Keratinocyte (primary cell): ENCODE results near the gene ANAPC5. TPM values are rescaled to one million over a fixed set of nuclear protein-coding genes. Genes with fewer than 3 reads are reported as not detected.
"Not testable (repeated sequence)": the region's sequence is repeated elsewhere in the genome, so short reads cannot be mapped to it uniquely, and the experiment has no call there.

Experiments used
- DNase-seq: peaks from one replicate; pipeline ENCODE4 v3.0.0-alpha.2; 2011; ENCODE audit warnings: low read depth, missing footprints, low spot score
- FAIRE-seq: peaks from 2 replicates; lab custom pipeline; 2011; peaks lifted over from hg19 to GRCh38; lab: Jason Lieb, UNC
- H2AFZ ChIP-seq: 2 replicates; pipeline ENCODE4 v1.6.0; 2012; ENCODE audit warnings: low read length, control low read depth, inconsistent platforms; ENCODE audit not compliant: control insufficient read depth
- H3K27ac ChIP-seq: 2 replicates; pipeline ENCODE4 v1.5.1; 2011; ENCODE audit warnings: low read length; ENCODE audit not compliant: control insufficient read depth, insufficient read depth
- H3K27me3 ChIP-seq: 3 replicates; pipeline ENCODE4 v1.6.0; 2011; ENCODE audit warnings: low read length; ENCODE audit not compliant: control insufficient read depth, insufficient read depth; ENCODE audit errors: extremely low read depth
- H3K36me3 ChIP-seq, 2 experiments: 2 replicates in 1 of 2; 3 replicates in 1 of 2; pipeline ENCODE4 v1.5.1; 2011; ENCODE audit warnings: low read length in 2 of 2, mild to moderate bottlenecking in 1 of 2; ENCODE audit not compliant: control insufficient read depth in 2 of 2, insufficient read depth in 2 of 2; ENCODE audit errors: extremely low read depth in 1 of 2
- H3K4me1 ChIP-seq: 3 replicates; pipeline ENCODE4 v1.5.1; 2011; ENCODE audit warnings: low read length; ENCODE audit not compliant: control insufficient read depth, insufficient read depth; ENCODE audit errors: extremely low read depth
- H3K4me2 ChIP-seq: 3 replicates; pipeline ENCODE4 v1.6.0; 2011; ENCODE audit warnings: low read depth, low read length; ENCODE audit not compliant: control insufficient read depth, insufficient read depth; ENCODE audit errors: extremely low read depth
- H3K4me3 ChIP-seq, 3 experiments: fragments of 200-600 bp in 1 of 3; sonication (generic) in 1 of 3; 2 replicates in 2 of 3; 3 replicates in 1 of 3; pipeline ENCODE4 v1.5.1; 2011 to 2016; ENCODE audit warnings: low read length in 3 of 3, mild to moderate bottlenecking in 3 of 3, control low read depth in 2 of 3, inconsistent platforms in 1 of 3, low read depth in 1 of 3, mixed read lengths in 1 of 3, mixed run types in 1 of 3, moderate library complexity in 1 of 3; ENCODE audit not compliant: control insufficient read depth in 2 of 3, insufficient read depth in 2 of 3; ENCODE audit errors: extremely low read depth in 1 of 3
- H3K79me2 ChIP-seq: 2 replicates; pipeline ENCODE4 v1.6.0; 2012; ENCODE audit warnings: low read length; ENCODE audit not compliant: control insufficient read depth, insufficient read depth
- H3K9ac ChIP-seq: 3 replicates; pipeline ENCODE4 v1.6.0; 2011; ENCODE audit warnings: low read length; ENCODE audit not compliant: control insufficient read depth, insufficient read depth; ENCODE audit errors: extremely low read depth
- H3K9me1 ChIP-seq: 3 replicates; pipeline ENCODE4 v1.6.0; 2011; ENCODE audit warnings: low read length; ENCODE audit not compliant: control insufficient read depth, insufficient read depth; ENCODE audit errors: extremely low read depth
- H3K9me3 ChIP-seq: 2 replicates; pipeline ENCODE4 v1.5.1; 2012; ENCODE audit warnings: low read depth, low read length; ENCODE audit not compliant: control insufficient read depth
- H4K20me1 ChIP-seq: 3 replicates; pipeline ENCODE4 v1.6.0; 2011; ENCODE audit warnings: low read length; ENCODE audit not compliant: control insufficient read depth, insufficient read depth; ENCODE audit errors: extremely low read depth
- CTCF ChIP-seq, 3 experiments: IDR thresholded peaks in 1 of 3; conservative IDR thresholded peaks in 1 of 3; optimal IDR thresholded peaks in 1 of 3; 2 replicates in 2 of 3; 3 replicates in 1 of 3; pipeline versions ENCODE3 to v1.5.1; 2011; ENCODE audit warnings: low read length in 3 of 3, mild to moderate bottlenecking in 3 of 3, moderate library complexity in 2 of 3, control low read depth in 1 of 3, inconsistent platforms in 1 of 3; ENCODE audit not compliant: insufficient read depth in 2 of 3; ENCODE audit errors: extremely low read depth in 1 of 3
- EZH2 ChIP-seq: IDR thresholded peaks from one replicate; pipeline ENCODE4 v1.6.1; 2012; ENCODE audit warnings: inconsistent platforms, mild to moderate bottlenecking, low read length, moderate library complexity
- dilution Hi-C: fragments of 300-500 bp; cut with MboI; formaldehyde crosslinking; loops from one replicate; pipeline ENCODE4 v1.7.0; 2020; ENCODE audit warnings: low sequenced_read_pairs; ENCODE audit not compliant: extremely low pct_ligation_motif_present
- polyA plus RNA-seq, 5 experiments: library from polyadenylated mRNA; depleted of rRNA in 3 of 5; stranded (reverse) in 3 of 5; stranded (forward) in 1 of 5; unstranded in 1 of 5; fragments of >200 nt; gene quantifications; 1 replicate in 1 of 5; 2 replicates in 3 of 5; 3 replicates in 1 of 5; pipeline versions ENCODE4 v1.2.1 to v1.2.3, GENCODE V29; 2011 to 2012; ENCODE audit warnings: missing spikeins in 2 of 5, low read depth in 1 of 5, low replicate concordance in 1 of 5

The ANAPC5 gene
- polyA plus RNA-seq, 1 donor (not counting 4 experiments of a cell fraction or from before 2014, with no cell fraction given): 115 TPM

GRCh38 chr12:121280531-121280930, 71.7 kb downstream of the ANAPC5 start:
- H2AFZ ChIP-seq, FAIRE-seq, H3K9me3 ChIP-seq, H3K27me3 ChIP-seq, H3K79me2 ChIP-seq, H3K9ac ChIP-seq, H3K36me3 ChIP-seq, H4K20me1 ChIP-seq, H3K27ac ChIP-seq, H3K9me1 ChIP-seq, H3K4me2 ChIP-seq, dilution Hi-C loops, H3K4me3 ChIP-seq, DNase-seq: not testable (repeated sequence)
- H3K4me1 ChIP-seq: peaks cover 11% of the 10 kb centered on the region

DNA sequence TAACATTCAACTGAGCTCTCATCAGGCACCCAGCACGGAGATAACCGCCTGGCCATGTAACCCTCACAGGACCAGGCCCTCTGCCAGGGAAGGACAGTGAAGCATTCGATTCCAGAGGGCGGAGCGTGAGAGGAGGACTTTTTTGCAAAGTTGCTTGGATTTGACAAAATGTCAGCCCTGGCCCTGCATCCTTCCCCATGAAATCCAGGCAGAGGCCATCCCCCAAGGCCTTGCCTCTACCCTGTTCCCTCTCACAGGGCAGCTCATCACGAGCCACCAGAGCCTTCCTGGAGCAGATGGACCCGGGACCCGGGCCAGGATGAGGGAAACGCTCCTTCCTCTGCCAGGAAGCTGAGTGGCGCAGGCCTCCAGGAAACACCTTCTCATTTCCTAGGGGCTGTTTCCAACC, 72.7 kb downstream of the ANAPC5 start:
- Histone ChIP-seq H3K4me3 (no peak overlapping the region), H3K79me2 (no peaks in the 10 kb centered on the region), H3K9me1 (no peaks in the 10 kb centered on the region), H2AFZ (no peak overlapping the region), H3K4me2 (no peak overlapping the region), H3K9ac (no peak overlapping the region), H3K4me1 (peaks cover 11% of the 10 kb centered on the region), H4K20me1 (no peaks in the 10 kb centered on the region), H3K9me3 (no peaks in the 10 kb centered on the region), H3K36me3 (peaks cover 0 to 7% of the 10 kb centered on the region in 2 experiments), H3K27me3 (no peaks in the 10 kb centered on the region), H3K27ac (no peak overlapping the region)
- DNase-seq (no peak), FAIRE-seq (no peak)
- dilution Hi-C loops: no loop called here
- TF ChIP-seq CTCF (optimal IDR thresholded peaks at IDR 0.05 in 1 of 3, IDR thresholded peaks at IDR 0.05 in 1 of 3, conservative IDR thresholded peaks at IDR 0.05 in 1 of 3; ENCODE audit: extremely low read depth in 1 of 3, insufficient read depth in 2 of 3, low read length in 3 of 3): no peak
- no peak for TF ChIP-seq EZH2

DNA sequence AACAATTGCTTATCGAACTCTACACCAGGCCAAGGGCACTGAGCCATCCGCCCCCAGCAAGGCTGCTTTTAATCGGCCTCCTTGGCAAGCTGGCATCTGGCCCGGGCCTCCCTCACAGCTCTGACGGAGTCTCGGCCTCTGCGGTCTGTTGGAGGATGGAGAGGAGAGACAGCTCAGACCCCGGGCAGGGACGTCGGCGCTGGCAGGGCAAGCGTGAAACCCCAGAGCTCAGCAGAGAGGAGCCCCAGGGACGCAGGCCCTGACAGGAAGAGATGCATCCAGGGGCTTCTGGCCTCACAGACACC, 73.2 kb downstream of the ANAPC5 start:
- H3K79me2 ChIP-seq: no peaks in the 10 kb centered on the region
- dilution Hi-C loops: no loop called here
- H3K4me1 ChIP-seq: peaks cover 11% of the 10 kb centered on the region
- FAIRE-seq (no peak), DNase-seq (no peak)
- H3K9me3 ChIP-seq: no peaks in the 10 kb centered on the region
- no peaks in the 10 kb centered on the region for H3K27me3 ChIP-seq
- no peaks in the 10 kb centered on the region for H3K9me1 ChIP-seq
- no peak overlapping the region for H3K4me3 ChIP-seq
- H3K4me2 ChIP-seq: no peak overlapping the region
- no peak for TF ChIP-seq CTCF (optimal IDR thresholded peaks at IDR 0.05 in 1 of 3, IDR thresholded peaks at IDR 0.05 in 1 of 3, conservative IDR thresholded peaks at IDR 0.05 in 1 of 3; ENCODE audit: extremely low read depth in 1 of 3, insufficient read depth in 2 of 3, low read length in 3 of 3)
- no peak for TF ChIP-seq EZH2
- H3K27ac ChIP-seq: no peak overlapping the region
- no peaks in the 10 kb centered on the region for H4K20me1 ChIP-seq
- peaks cover 0 to 11% of the 10 kb centered on the region in 2 experiments for H3K36me3 ChIP-seq
- no peak overlapping the region for H3K9ac ChIP-seq
- no peak overlapping the region for H2AFZ ChIP-seq
